NCI-H187 treated with DMSO at 0.1 percent for 48 hours (cell line): Measurements from ENCODE around the gene OTOG.

Experiments used
- DNase-seq: peaks from one replicate; lab custom pipeline; 2025; lab: John Stamatoyannopoulos, UW

Gene OTOG

GRCh38 chr11:17652556-17652955 lies 105.5 kb downstream of the OTOG start:
- no peak for DNase-seq

GRCh38 chr11:17653611-17654010 lies 106.6 kb downstream of the OTOG start:
- no peak for DNase-seq

- DNase-seq = no peak
These were observed 108.6 kb downstream of the OTOG start for GRCh38 chr11:17655682-17656081.

GRCh38 chr11:17658211-17658610 lies 111.2 kb downstream of the OTOG start:
- DNase-seq = no peak

GRCh38 chr11:17668166-17668565 lies 121.1 kb downstream of the OTOG start:
- DNase-seq = no peak

- no peak for DNase-seq
These were observed 125.4 kb downstream of the OTOG start for GRCh38 chr11:17672469-17672868.

- no peak for DNase-seq
These were observed 126.9 kb downstream of the OTOG start for GRCh38 chr11:17673951-17674350.

- DNase-seq = no peak
These were observed 135.8 kb downstream of the OTOG start for GRCh38 chr11:17682848-17683247.

GRCh38 chr11:17683377-17684161 lies 136.5 kb downstream of the OTOG start:
- no peak for DNase-seq

GRCh38 chr11:17684550-17684949 lies 137.5 kb downstream of the OTOG start:
- DNase-seq = no peak

- DNase-seq = no peak
These were observed 139.3 kb downstream of the OTOG start for GRCh38 chr11:17686231-17686980.

GRCh38 chr11:17687946-17688670 lies 141.0 kb downstream of the OTOG start:
- DNase-seq = no peak

GRCh38 chr11:17691550-17691949 lies 144.5 kb downstream of the OTOG start:
- DNase-seq = no peak

- DNase-seq = no peak
These were observed 144.9 kb downstream of the OTOG start for GRCh38 chr11:17691976-17692375.

- DNase-seq = no peak
These were observed 145.9 kb downstream of the OTOG start for GRCh38 chr11:17692931-17693330.

- no peak for DNase-seq
These were observed 146.5 kb downstream of the OTOG start for GRCh38 chr11:17693531-17693930.

- no peak for DNase-seq
These were observed 147.5 kb downstream of the OTOG start for GRCh38 chr11:17694494-17695110.

GRCh38 chr11:17695454-17696441 lies 148.7 kb downstream of the OTOG start:
- no peak for DNase-seq

- no peak for DNase-seq
These were observed 149.7 kb downstream of the OTOG start for GRCh38 chr11:17696741-17697140.
